Heart right ventricle (tissue), 16 donors: Measurements from ENCODE around the gene RGS8. TPM values are rescaled to one million over a fixed set of nuclear protein-coding genes. Genes with fewer than 3 reads are reported as not detected.

ENCODE experiments used
- ATAC-seq, 8 donors: fragments of 200-7000 bp; cut with Tn5 transposase; one replicate each; pipeline ENCODE4 v1.9.1; 2020; ENCODE audit warnings: mild to moderate bottlenecking in 8 of 8, moderate library complexity in 8 of 8, moderate number of reproducible peaks in 1 of 8
- DNase-seq, 2 donors: peaks; one replicate each; pipeline ENCODE4 v3.0.0-alpha.2; 2020
- H3K27ac ChIP-seq, 10 donors: fragments of 200-600 bp; sonication (generic) in 2 of 10; one replicate each; pipeline versions ENCODE4 v1.5.0 to v1.8.0; 2020 to 2022; ENCODE audit warnings: mild to moderate bottlenecking in 3 of 10
- H3K27me3 ChIP-seq, 7 donors: fragments of 200-600 bp; one replicate each; pipeline ENCODE4 v1.8.0; 2021 to 2022; ENCODE audit warnings: mild to moderate bottlenecking in 2 of 7
- H3K36me3 ChIP-seq, 9 donors: fragments of 200-600 bp; sonication (generic) in 1 of 9; one replicate each; pipeline versions ENCODE4 v1.5.0 to v1.8.0; 2020 to 2022; ENCODE audit warnings: mild to moderate bottlenecking in 2 of 9
- H3K4me1 ChIP-seq, 9 donors: fragments of 200-600 bp; sonication (generic) in 1 of 9; one replicate each; pipeline versions ENCODE4 v1.5.0 to v1.8.0; 2020 to 2022; ENCODE audit warnings: mild to moderate bottlenecking in 4 of 9
- H3K4me3 ChIP-seq, 10 donors: fragments of 200-600 bp; sonication (generic) in 2 of 10; one replicate each; pipeline versions ENCODE4 v1.5.0 to v1.8.0; 2020 to 2022; ENCODE audit warnings: mild to moderate bottlenecking in 7 of 10, moderate library complexity in 2 of 10
- H3K9me3 ChIP-seq, 11 donors: fragments of 200-600 bp in 10 of 11; sonication (generic) in 2 of 11; one replicate each; pipeline versions ENCODE4 v1.5.0 to v1.8.0; 2013 to 2022; ENCODE audit warnings: mild to moderate bottlenecking in 2 of 11, control low read depth in 1 of 11, moderate library complexity in 1 of 11
- CTCF ChIP-seq, 9 donors: fragments of 200-600 bp; sonication (generic) in 2 of 9; IDR thresholded peaks; one replicate each; pipeline versions ENCODE4 v1.5.0 to v1.8.0; 2021 to 2022; ENCODE audit warnings: antibody characterized with exemption in 9 of 9, mild to moderate bottlenecking in 5 of 9, moderate library complexity in 1 of 9
- WGBS, 2 donors: extraction: QIAGEN DNeasy Blood & Tissue Kit; methylation state at CpG; one replicate each; pipeline ENCODE4 v1.1.7; 2013; ENCODE audit warnings: inconsistent platforms in 1 of 2; 5-methylcytosine and 5-hydroxymethylcytosine counted together
- intact Hi-C, 10 donors: fragments of 100-400 bp; cut with DNase I; formaldehyde crosslinking; loops; one replicate each; pipeline versions ENCODE4 v1.11.1 to v1.14.2; 2022
- polyA plus RNA-seq, 2 donors: library from polyadenylated mRNA; stranded (reverse); fragments of 200-250 nt; gene quantifications; one replicate each; pipeline ENCODE4 v1.2.3, GENCODE V29; 2013
- total RNA-seq, 10 donors: library from RNA; stranded (reverse); fragmentation: NEBNext Ultra II Directional in 3 of 10; extraction: Animal tissue kit (Norgen Biotek cat#: 25700) in 3 of 10; gene quantifications; one replicate each; pipeline versions ENCODE4 v1.2.1 to v1.2.4, GENCODE V29; 2021 to 2023
- donor health status: Arrhythmogenic right ventricular cardiomyopathy.
- donor health status: ischemic (EF 13 %, LVEDD 7.1; RV severe dilation, severe dysfunction).
- donor health status: healthy with polysubstance abuse.
- donor health status: DM: no; HTN: yes; CAD: no.
- donor health status: DM: no; HTN: no; CAD: no.
- donor health status: ischemic (EF 25% LVEDD 6.9; RV normal size, moderate dysfunction).
- donor health status: ischemic (EF 25% LVEDD 5.7; RV mildly dilated, moderate dysfunction).
- donor health status: healthy.
- donor health status: DM: yes; HTN: yes; CAD: no.
- donor health status: Ischemic cardiomyopathy.
- donor health status: ischemic (EF 35%, LVEDD 5.7; RV mildly dilated, moderate dysfunction).
- donor health status: nonischemic (EF 11% LVEDD 7.7; RV severe dilation, severe dysfunction).
- donor health status: DM: yes; HTN: yes; CAD: no.
- donor health status: PGD.
- donor health status: ischemic (EF 29% LVEDD 5.4; RV normal size, mild dysfunction).
- donor health status: nonischemic (EF 23%, LVEDD 6.1; RV moderate dilation, normal function).

Gene RGS8
- total and polyA plus RNA-seq, 12 donors, result 0.05 to 0.56 (median 0.24) TPM; not detected in 8

GRCh38 chr1:182709855-182710254, 25.5 kb upstream of the RGS8 start:
- no peaks in the 10 kb centered on the region for H3K9me3 ChIP-seq
- WGBS, 2 donors, result 96% methylated on average over 2 of the region's 2 CpGs

DNA sequence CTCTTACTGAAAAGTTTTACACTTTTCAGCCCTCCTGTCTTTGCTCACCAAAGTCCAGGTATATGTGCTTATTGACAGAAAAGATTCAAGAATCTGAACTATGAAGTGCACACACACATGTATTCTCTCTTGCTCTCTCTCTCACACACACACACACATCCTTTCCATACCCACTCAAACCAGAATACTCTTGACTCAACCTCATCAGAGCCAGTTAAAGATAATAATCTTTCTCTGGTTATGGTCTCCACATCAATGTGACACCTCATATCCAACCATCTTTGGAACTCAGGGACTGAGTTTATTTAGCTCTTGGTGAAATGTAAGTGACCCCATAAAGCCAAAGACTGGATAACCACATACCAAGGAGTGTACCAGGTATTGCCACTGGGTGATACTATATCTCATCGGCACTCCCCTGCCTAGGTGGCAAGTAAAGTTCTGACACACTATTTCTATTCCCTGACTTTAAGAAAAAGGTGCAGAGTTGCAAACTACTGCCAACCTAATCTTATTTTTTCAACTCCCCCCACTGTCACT, 24.9 kb upstream of the RGS8 start:
- intact Hi-C loops, result loop anchor here in 1 of 10 donors (10.0 kb wide), 1 partner anchor 56 kb away; no protein-coding TSS in a partner anchor
- Histone ChIP-seq H3K27ac (no peak overlapping the region), H3K4me1 (peaks cover 0 to 6% (median 0%) of the 10 kb centered on the region in 9 donors), H3K4me3 (no peak overlapping the region), H3K9me3 (no peaks in the 10 kb centered on the region), H3K36me3 (no peaks in the 10 kb centered on the region), H3K27me3 (no peaks in the 10 kb centered on the region)
- TF ChIP-seq CTCF (IDR thresholded peaks at IDR 0.05), result no peak
- ATAC-seq (no peak), DNase-seq (no peak)
- WGBS, 2 donors, result 91 to 98% methylated on average over 1 of the region's 1 CpG

More at GRCh38 chr1:182709855-182710254, 25.5 kb upstream of the RGS8 start:
- TF ChIP-seq CTCF (IDR thresholded peaks at IDR 0.05), result no peak
- no peak for ATAC-seq
- H3K27me3 ChIP-seq, result no peaks in the 10 kb centered on the region
- no peaks in the 10 kb centered on the region for H3K36me3 ChIP-seq
- H3K4me1 ChIP-seq, result peaks cover 0 to 6% (median 0%) of the 10 kb centered on the region in 9 donors
- no peak for DNase-seq
- intact Hi-C loops, result loop anchor here in 1 of 10 donors (10.0 kb wide), 1 partner anchor 55 kb away; no protein-coding TSS in a partner anchor
- no peak overlapping the region for H3K4me3 ChIP-seq
- no peak overlapping the region for H3K27ac ChIP-seq

DNA sequence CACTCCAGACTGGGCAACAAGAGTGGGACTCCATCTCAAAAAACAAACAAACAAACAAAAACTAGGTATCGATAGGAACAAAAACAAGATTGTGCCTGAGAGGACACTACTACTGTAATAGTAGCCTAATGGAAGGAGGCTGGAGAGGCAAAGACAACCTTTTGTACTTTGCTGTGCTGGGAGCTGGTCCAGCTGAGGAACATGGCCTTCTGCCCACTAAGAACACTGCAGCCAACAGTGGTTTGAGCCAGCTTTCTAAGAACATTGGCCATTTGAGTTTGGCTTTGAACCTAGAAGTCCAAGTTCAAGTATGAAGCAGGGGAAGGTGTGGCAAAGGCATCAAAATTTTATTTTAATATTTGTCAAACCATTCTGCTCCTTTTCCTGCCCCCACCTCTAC, 22.7 kb upstream of the RGS8 start:
- peak; percentile 36 to 42 for DNase-seq
- intact Hi-C loops, result loop anchor here in 1 of 10 donors (10.0 kb wide), 1 partner anchor 58 kb away; no protein-coding TSS in a partner anchor
- 59 to 75% methylated on average over 1 of the region's 1 CpG for WGBS, 2 donors

DNA sequence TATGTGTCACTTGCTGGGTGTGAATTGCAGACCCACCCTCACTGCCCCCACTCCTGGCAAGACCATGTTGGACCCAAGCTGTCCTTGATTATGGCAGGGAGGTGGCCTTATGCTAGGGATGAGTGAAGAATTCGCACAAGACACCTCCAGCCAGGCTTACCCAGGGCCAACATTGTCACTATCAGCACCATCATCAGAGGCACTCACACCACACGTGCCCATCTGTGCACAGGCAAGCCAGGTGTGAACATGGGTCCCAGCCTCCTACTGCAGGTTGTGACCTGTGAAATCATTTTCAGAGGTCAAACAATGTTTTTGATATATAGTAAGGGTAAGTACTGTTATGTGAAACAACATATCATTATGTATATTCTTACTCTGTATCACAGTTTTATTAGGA, 20.3 kb upstream of the RGS8 start:
- Histone ChIP-seq H3K27me3 (peaks cover 0 to 4% (median 0%) of the 10 kb centered on the region in 7 donors), H3K27ac (no peak overlapping the region), H3K4me3 (no peak overlapping the region), H3K4me1 (peaks cover 0 to 12% (median 1%) of the 10 kb centered on the region in 9 donors), H3K9me3 (no peaks in the 10 kb centered on the region), H3K36me3 (no peaks in the 10 kb centered on the region)
- 90 to 93% methylated on average over 2 of the region's 2 CpGs for WGBS, 2 donors
- no peak for TF ChIP-seq CTCF (IDR thresholded peaks at IDR 0.05)
- ATAC-seq (no peak), DNase-seq (no peak)
- intact Hi-C loops, result loop anchor here in 1 of 10 donors (10.0 kb wide), 1 partner anchor 60 kb away; no protein-coding TSS in a partner anchor

More for the DNA sequence above, 22.7 kb upstream of the RGS8 start:
- no peak for TF ChIP-seq CTCF (IDR thresholded peaks at IDR 0.05)
- Histone ChIP-seq H3K9me3 (no peaks in the 10 kb centered on the region), H3K4me1 (peaks cover 0 to 6% (median 0%) of the 10 kb centered on the region in 9 donors), H3K27me3 (no peaks in the 10 kb centered on the region), H3K27ac (no peak overlapping the region), H3K4me3 (no peak overlapping the region), H3K36me3 (no peaks in the 10 kb centered on the region)
- ATAC-seq, result peak in 7 of 8 donors; percentile 67 to 97 (median 90)
